OCI-LY1 (cell line): ENCODE measurements around the gene GGT1.

Experiments
- H2AFZ ChIP-seq: fragments of 200-600 bp; sonication (generic), shearing (Covaris generic); 2 replicates; pipeline ENCODE4 v1.6.0; 2014; ENCODE audit warnings: antibody characterized with exemption, mild to moderate bottlenecking, low read length
- H3F3A ChIP-seq: fragments of 200-600 bp; sonication (generic), shearing (Covaris generic); 2 replicates; pipeline ENCODE4 v1.6.0; 2014; ENCODE audit warnings: mild to moderate bottlenecking, antibody characterized with exemption, low read length, moderate library complexity; ENCODE audit not compliant: insufficient read depth
- H3K27ac ChIP-seq: fragments of 200-600 bp; sonication (generic); 2 replicates; pipeline ENCODE4 v1.5.1; 2014; ENCODE audit warnings: low read length, mixed run types, mild to moderate bottlenecking, low read depth; ENCODE audit not compliant: poor library complexity, severe bottlenecking
- H3K27me3 ChIP-seq: fragments of 200-600 bp; sonication (generic); 2 replicates; pipeline ENCODE4 v1.6.0; 2014; ENCODE audit warnings: antibody characterized with exemption, mild to moderate bottlenecking, low read length, moderate library complexity; ENCODE audit not compliant: insufficient read depth
- H3K36me3 ChIP-seq: fragments of 200-600 bp; sonication (generic); 2 replicates; pipeline ENCODE4 v1.6.1; 2014; ENCODE audit warnings: mild to moderate bottlenecking, antibody characterized with exemption, low read length, moderate library complexity, mixed read lengths; ENCODE audit not compliant: insufficient read depth
- H3K4me1 ChIP-seq: fragments of 200-600 bp; sonication (generic); 2 replicates; pipeline ENCODE4 v1.5.1; 2014; ENCODE audit warnings: mild to moderate bottlenecking, low read length, moderate library complexity; ENCODE audit not compliant: insufficient read depth, severe bottlenecking
- H3K4me2 ChIP-seq: fragments of 200-600 bp; sonication (generic), shearing (Covaris generic); 2 replicates; pipeline ENCODE4 v1.6.1; 2014; ENCODE audit warnings: low read length
- H3K4me3 ChIP-seq: fragments of 200-600 bp; sonication (generic); 2 replicates; pipeline ENCODE4 v1.5.1; 2014; ENCODE audit warnings: low read length, low read depth, mild to moderate bottlenecking, mixed read lengths; ENCODE audit not compliant: poor library complexity, severe bottlenecking
- H3K79me2 ChIP-seq: fragments of 200-600 bp; shearing (Covaris generic); 2 replicates; pipeline ENCODE4 v1.6.1; 2016; ENCODE audit warnings: mixed run types, low read length, mixed read lengths; ENCODE audit not compliant: insufficient read depth
- H3K9ac ChIP-seq: fragments of 200-600 bp; sonication (generic), shearing (Covaris generic); 2 replicates; pipeline ENCODE4 v1.6.1; 2014; ENCODE audit warnings: mild to moderate bottlenecking, low read length, mixed read lengths
- H3K9me2 ChIP-seq: fragments of 200-600 bp; sonication (generic), shearing (Covaris generic); 2 replicates; pipeline ENCODE4 v1.6.1; 2014; ENCODE audit warnings: low read depth, mild to moderate bottlenecking, low read length, mixed read lengths
- H3K9me3 ChIP-seq: fragments of 200-600 bp; shearing (Covaris generic); 2 replicates; pipeline ENCODE4 v1.6.1; 2014; ENCODE audit warnings: low read length, mixed read lengths
- H4K20me1 ChIP-seq: fragments of 200-600 bp; sonication (generic), shearing (Covaris generic); 2 replicates; pipeline ENCODE4 v1.6.0; 2016; ENCODE audit warnings: mild to moderate bottlenecking, low read length; ENCODE audit not compliant: insufficient read depth
- CTCF ChIP-seq: fragments of 200-600 bp; sonication (generic), shearing (Covaris generic); IDR thresholded peaks from 2 replicates; pipeline ENCODE4 v1.5.1; 2017; ENCODE audit warnings: mild to moderate bottlenecking, antibody characterized with exemption, low read length, moderate library complexity, mixed read lengths
- EZH2 ChIP-seq: fragments of 200-600 bp; sonication (generic), shearing (Covaris generic); IDR thresholded peaks from 2 replicates; pipeline ENCODE4 v1.8.0; 2017; ENCODE audit warnings: borderline replicate concordance, mixed run types, mild to moderate bottlenecking, antibody characterized with exemption, low read length, moderate library complexity, mixed read lengths

GGT1 gene

DNA sequence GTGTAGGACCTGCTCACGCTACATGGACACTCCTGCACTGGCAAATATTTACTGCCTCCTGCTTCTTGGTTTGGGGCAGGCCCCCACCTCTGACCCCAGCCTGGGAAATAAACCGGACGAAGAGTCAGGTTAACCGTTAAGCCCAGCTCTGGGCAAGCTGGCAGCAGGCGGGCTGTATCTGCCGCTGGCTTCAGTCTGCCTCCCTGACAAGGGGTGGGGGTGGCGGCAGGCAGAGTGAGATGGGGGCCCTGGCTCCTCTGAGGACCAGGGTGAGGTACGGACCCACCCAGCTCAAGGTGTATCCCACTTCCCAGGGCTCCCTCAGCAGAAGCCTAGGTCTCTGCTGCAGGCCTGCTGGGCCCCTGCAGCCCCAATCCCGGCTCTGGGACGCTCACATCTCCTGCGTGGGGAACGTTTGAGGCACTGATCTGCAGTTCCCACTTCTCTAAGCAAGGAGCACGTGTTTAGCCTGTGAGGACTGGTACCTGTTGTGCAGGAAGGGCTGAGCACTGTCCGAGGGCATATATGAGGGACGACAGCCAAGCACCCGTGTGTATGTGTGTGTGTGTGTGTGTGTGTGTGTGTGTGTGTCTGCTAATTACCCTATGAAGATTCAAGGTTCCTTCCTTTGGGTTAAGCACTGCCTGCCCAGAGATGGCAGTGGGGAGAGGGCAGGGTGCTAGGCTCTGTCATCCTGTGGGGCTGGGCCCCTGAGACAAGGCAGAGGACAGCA, 9.0 kb upstream of the GGT1 start:
- no peak overlapping the region for H3K27ac ChIP-seq
- TF ChIP-seq EZH2 = no peak
- no peak for TF ChIP-seq CTCF
- H3K27me3 ChIP-seq = peaks cover 3% of the 10 kb centered on the region; the same call in 1 of the 2 replicates
- H3K4me3 ChIP-seq = no peak overlapping the region
- no peak overlapping the region for H3K4me2 ChIP-seq
- H3K4me1 ChIP-seq = peaks cover 11% of the 10 kb centered on the region
- H3K9me2 ChIP-seq = no peaks in the 10 kb centered on the region
- H3K79me2 ChIP-seq = no peaks in the 10 kb centered on the region
- no peaks in the 10 kb centered on the region for H3K36me3 ChIP-seq
- no peaks in the 10 kb centered on the region for H3F3A ChIP-seq
- H4K20me1 ChIP-seq = no peaks in the 10 kb centered on the region
- no peaks in the 10 kb centered on the region for H3K9me3 ChIP-seq
- no peak overlapping the region for H2AFZ ChIP-seq
- no peak overlapping the region for H3K9ac ChIP-seq

DNA sequence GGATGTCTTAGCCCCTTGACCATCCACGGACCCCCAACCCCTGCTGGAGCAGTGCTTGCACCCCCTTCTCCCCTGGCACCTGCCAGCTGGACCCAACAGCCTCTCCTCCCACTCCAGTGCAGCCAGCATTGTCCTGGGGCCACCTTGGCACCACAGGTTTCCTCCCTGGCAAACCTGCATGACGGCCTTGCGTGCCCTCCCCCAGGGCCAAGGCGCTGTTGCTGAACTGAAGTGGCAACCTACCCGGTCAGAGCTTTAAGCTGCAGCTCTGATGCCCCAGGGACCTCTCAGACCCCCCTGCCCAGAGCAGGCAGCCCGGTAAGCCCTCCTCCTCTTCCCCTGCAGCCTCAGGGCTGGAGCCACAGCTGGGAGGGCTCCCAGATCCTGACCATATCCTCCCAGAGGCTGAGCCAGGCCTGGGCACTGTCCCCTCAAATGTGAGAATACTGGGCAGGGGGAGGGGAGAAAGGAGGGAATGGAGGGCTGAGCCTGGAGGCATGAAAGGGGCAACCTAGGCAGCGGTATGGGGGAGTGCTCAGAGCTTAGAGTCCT, 8.3 kb upstream of the GGT1 start:
- no peak overlapping the region for H3K27ac ChIP-seq
- TF ChIP-seq EZH2 (no peak), CTCF (no peak)
- no peak overlapping the region for H3K9ac ChIP-seq
- H3K27me3 ChIP-seq = peaks cover 3% of the 10 kb centered on the region; the same call in 1 of the 2 replicates
- no peak overlapping the region for H2AFZ ChIP-seq
- no peaks in the 10 kb centered on the region for H3K9me2 ChIP-seq
- H4K20me1 ChIP-seq = no peaks in the 10 kb centered on the region
- no peaks in the 10 kb centered on the region for H3F3A ChIP-seq
- no peak overlapping the region for H3K4me2 ChIP-seq
- H3K9me3 ChIP-seq = no peaks in the 10 kb centered on the region
- H3K79me2 ChIP-seq = no peaks in the 10 kb centered on the region
- no peak overlapping the region for H3K4me3 ChIP-seq
- H3K4me1 ChIP-seq = peaks cover 11% of the 10 kb centered on the region
- H3K36me3 ChIP-seq = no peaks in the 10 kb centered on the region

DNA sequence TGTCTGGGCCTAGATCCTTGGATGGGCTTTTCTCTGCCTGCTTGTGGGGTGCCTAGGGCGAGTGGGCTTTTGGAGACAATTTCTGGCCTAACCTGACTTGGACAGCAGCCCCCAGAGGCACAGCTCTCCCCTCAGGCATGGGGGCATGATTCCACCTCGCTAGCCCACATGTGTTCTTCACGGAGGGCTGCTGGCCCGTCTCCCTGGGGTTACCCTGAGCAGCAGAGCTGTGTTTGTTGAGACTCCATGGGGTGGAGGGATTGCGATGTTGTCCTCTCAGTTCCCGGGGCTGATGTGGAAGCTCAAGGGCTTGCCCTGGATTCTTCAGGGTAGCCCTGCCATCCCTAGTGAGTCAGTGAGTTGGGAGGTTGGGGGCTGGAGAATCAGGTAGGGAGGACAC, 7.8 kb upstream of the GGT1 start:
- Histone ChIP-seq H3K4me2 (no peak overlapping the region), H3K27me3 (peaks cover 3% of the 10 kb centered on the region; the same call in 1 of the 2 replicates), H3K27ac (no peak overlapping the region), H3K79me2 (no peaks in the 10 kb centered on the region), H3K4me3 (no peak overlapping the region), H3K9me3 (no peaks in the 10 kb centered on the region), H3K36me3 (no peaks in the 10 kb centered on the region), H3K9ac (no peak overlapping the region), H3K9me2 (no peaks in the 10 kb centered on the region), H2AFZ (no peak overlapping the region), H3F3A (no peaks in the 10 kb centered on the region), H3K4me1 (peaks cover 11% of the 10 kb centered on the region), H4K20me1 (no peaks in the 10 kb centered on the region)
- no peak for TF ChIP-seq CTCF
- no peak for TF ChIP-seq EZH2
